Stimulated activated CD4-positive, alpha-beta T cell treated with anti-CD3 and anti-CD28 coated beads, Interleukin-2, amount 100 ng/mL, for 48 hours (primary cell): ENCODE data around the gene ZDHHC14.

Experiments used
- DNase-seq, 2 donors: peaks; one replicate each; pipeline ENCODE4 v3.0.0-alpha.2; 2020

Gene ZDHHC14

DNA sequence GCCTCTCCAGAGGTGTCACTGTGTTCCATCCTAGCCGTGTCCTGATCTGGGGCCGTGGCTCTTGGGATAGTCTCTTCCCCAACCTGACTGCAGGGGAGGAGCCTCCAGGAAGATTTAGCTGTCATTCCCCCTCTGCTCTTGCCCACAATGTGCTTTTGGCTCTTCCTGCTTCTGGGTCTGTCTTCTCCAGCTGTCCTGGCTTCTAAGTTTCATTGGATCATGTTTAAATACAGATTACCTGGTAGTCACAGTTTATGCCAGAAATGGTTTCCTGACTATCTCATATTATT, 139.1 kb downstream of the ZDHHC14 start:
- DNase-seq = no peak

- DNase-seq = no peak
Observed at GRCh38 chr6:157520596-157521361, 139.8 kb downstream of the ZDHHC14 start.

DNA sequence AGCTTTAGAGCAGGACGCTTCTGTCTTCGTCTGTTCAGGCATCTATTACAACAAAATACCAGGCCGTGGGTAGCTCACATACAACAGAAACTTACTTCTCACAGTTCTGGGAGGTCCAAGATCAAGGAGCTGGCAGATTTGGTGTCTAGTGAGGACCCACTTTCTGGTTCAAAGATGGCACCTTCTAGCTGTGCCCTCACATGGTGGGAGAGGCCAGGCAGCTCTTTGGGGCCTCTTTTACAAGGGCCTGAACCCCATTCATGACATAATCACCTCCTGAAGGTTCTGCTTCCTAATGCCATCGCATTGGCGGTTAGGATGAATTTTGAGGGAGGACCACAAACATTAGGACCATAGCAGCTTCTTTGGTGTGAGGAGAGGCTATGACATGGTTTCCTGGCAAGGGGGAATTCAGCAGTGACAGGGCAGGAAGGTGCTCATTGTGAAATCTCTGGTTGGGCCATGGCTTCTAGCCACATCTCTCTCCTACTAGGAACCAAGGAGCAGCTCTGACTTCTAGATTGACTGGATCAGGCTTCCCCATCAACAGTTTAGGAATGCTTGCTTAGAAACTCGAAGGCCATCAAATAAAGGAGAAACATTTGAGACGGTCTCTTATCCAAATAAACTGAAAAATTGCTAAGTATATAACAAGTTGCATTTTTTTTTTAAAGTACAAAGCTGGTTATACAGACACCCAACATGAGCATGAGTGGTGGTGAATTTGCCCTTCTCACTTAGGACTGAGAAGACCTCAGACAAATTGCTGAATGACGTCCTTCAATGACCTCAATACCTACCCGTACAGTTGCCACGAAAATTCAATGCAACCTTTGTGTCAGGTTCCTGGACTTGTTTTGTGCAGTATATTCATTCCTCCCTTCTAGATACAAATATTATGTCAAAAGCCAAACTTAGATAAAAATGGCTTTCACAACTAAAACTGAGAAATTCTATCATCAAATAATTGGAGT, 140.7 kb downstream of the ZDHHC14 start:
- DNase-seq = no peak

GRCh38 chr6:157522472-157522871, 141.5 kb downstream of the ZDHHC14 start:
- no peak for DNase-seq

DNA sequence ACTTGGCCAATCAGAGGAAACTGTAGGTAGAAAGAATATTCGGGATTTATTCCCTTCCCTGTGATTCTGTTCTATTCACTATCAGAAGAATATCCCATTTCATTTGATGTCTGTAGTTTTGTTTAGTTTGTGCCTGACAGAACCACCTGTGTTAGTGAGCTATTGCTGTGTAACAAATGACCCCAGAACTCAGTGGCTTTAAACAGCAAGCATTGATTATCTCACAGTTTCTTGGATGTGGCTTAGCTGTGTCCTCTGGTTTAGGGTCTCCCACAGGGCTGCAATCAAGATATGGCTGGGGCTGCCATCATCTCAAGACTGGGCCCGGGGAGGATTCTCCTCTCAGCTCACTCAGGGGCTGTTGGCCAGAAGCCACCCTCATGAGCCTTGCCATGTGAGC, 143.7 kb downstream of the ZDHHC14 start:
- DNase-seq = no peak

GRCh38 chr6:157525292-157525889, 144.4 kb downstream of the ZDHHC14 start:
- no peak for DNase-seq

- DNase-seq = no peak
Observed at GRCh38 chr6:157525918-157526425, 145.0 kb downstream of the ZDHHC14 start.

DNA sequence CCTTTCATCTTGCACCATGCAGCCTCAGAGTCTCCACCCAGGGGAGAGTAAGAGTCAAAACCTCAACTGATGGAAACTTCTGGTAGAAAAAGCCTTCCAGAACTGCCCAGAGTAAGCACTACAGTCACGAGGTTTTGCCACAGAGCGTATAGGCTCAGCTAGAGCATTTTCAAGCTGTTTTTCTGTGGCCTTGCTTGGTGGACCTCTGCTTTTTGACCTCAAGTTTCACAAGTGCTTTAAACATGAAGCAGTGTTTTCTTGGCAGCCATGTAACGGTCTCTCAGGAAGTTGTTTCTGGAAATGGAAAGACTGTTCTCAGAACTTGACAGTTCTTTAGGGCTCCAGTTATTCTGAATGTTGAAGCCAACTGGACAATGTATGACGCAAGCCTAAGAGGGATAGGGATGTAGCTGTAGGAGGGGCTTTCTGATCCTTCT, 146.5 kb downstream of the ZDHHC14 start:
- no peak for DNase-seq

DNA sequence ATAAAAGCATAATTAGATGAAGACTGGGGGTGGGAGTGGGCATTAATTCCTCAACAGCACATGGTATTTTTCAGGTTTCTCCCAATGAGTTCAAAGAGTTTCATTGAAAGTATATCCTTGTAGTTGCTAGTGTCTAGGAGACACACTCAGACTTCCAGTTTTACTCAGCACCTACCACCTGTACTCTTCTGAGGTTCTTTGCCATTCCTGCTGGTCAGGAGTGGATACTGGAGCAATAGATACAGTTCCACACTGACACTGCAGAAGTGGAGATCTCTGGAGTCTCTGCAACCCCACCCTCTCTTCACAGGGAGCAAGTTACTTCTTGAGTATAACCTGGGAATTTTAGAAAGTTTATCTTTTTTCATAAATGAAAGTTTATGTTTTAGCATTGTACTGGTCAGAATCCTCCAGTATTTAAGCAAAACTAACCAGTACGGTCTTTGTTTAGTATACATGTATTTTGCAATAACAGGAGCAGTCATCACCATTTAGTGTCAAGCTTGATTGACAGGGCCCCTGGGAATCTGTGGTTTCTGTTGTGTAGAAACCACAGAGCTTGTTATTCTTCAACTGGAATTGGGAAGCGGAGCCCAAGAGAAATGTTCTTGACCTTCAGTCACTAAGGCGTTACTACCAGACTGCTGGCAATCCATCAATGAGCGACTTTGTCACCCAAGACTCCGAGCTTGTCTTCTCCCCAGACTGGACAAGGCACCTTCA, 148.1 kb downstream of the ZDHHC14 start:
- no peak for DNase-seq

DNA sequence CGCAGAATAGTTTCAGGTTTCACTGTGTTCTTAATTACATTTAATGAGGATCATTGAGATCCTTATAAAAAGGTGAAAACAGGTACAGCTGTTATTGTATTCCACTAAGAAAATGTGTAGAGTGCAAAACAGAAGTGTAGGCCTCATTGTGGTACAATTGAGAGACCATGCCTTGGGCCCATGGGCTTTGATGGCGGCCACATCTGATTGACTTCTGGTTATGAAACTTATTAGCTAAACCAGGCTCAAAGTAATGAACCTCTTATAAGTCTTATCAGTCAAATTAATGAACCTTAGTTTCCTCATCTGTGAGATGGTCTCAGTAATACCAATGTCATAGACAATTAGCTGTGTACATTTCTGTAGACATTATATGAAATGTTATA, 148.7 kb downstream of the ZDHHC14 start:
- DNase-seq = no peak

GRCh38 chr6:157530126-157530525, 149.1 kb downstream of the ZDHHC14 start:
- DNase-seq = no peak

DNA sequence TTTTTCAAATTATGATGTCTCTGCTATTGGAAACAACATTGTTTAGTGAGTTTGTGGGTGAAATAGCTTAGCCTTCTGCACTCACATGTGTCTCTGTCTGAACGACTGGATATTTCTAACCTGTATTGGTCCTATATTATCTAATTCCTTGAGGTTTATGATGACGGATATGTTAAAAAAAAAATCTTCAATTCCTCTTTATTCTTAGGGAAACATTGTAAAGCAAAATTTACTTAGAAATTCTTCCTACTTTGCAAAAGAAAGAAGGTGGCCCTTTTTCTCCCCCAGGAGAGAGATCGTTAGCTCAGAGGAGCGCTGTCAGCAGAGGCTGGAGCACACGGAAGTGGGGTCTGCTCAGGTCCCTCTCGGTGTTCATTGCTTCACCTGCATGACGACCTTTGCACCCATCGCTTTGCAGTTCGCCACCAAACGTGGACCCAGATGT, 149.8 kb downstream of the ZDHHC14 start:
- DNase-seq = no peak

DNA sequence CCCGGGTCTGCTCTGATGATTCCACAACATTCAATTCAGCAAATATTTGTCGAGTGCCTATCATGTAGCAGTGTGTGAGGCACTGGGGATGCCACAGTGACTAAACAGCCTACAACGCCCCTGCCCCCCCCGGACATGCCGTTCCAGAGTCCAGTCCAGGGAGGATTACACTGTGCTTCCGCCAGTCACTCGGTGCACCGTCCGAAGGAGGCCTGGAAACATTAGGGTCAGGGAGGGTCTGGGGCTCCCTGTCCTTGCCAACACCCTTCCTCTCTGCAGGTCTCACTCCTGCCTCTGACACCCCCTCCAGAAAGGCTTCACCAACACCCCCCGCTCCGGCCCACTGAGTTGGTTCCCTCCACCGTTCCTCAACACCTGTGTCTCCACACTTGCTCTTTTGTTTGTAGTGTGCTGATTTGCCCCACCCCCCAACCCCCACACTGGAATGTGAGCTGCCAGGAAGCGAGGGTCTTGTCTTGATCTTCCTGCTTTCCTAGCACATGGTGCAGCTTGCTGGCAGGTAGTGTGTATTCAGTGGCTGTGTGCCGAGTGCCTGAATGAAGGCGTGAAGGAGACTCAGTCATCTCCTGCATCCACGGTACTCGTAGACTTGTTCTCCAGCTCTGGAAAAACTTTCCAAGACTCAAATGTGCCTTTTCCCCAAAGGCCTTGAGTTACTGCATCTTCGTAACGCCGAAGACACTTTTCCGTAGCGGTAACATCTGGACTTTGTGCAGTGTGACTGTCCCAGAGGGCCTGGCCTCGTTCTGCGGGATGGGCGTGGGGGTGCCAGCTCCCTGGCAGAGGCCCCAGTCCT, 150.4 kb downstream of the ZDHHC14 start:
- no peak for DNase-seq

DNA sequence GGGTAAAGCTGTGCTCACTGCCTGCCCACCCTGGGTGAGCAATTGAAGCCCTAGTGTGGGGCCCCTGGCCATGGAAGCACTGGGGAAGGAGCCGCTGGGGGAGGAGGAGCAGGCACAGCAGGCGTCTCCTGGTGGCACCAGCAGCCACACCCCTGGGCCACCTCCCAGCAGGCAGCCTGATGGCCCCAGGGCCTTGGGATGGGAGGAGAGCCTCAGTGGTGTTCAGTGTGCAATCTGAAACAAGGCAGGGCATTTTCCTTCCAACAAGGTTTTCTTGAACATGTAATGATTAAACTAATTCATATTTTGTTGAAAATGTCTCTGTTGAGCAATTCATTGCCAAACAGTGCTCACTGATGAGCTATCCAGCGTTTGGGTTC, 151.0 kb downstream of the ZDHHC14 start:
- DNase-seq = no peak

DNA sequence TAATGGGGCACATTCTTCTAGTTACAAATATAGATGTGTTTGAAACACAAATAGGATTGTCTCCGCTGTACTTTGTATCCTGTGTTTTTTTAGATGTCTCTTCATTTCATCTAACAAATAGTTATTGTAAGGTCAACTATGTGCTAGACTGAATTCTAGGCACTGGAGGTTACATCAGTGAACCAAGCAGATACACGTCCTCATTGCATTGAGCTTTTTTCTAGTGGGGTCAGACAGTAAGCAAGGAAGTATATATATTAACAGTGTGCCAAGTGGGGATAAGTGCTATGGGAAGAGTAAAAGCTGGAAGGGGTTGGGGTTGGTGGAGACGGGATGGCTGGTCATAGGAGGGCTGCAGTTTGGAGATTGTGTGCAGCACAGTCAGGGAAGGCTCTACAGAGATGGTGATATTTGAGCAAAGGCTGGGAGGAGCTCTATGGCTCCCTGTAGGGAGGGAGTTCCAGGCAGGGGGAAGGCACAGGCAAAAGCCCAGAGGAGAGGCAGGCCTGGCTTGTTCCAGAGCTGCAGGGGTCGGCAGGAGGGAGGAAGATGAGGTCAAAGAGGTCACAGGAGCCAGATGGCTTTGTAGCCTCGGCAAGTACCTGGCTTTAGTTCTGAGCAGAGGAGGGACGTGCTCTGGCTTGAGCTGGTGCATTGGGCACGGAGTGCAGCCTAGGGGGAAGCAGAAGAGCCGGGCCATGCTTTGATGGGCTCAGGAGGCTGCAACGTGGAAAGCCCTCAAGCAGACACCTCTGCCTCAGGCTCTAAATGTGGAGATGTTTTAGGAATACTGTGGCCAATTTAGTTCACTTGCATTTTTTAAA, 152.3 kb downstream of the ZDHHC14 start:
- DNase-seq = no peak

- DNase-seq = no peak
Observed at GRCh38 chr6:157534134-157534871, 153.3 kb downstream of the ZDHHC14 start.

GRCh38 chr6:157534977-157535339, 154.0 kb downstream of the ZDHHC14 start:
- no peak for DNase-seq

- DNase-seq = no peak
Observed at GRCh38 chr6:157535340-157536222, 154.6 kb downstream of the ZDHHC14 start.

GRCh38 chr6:157536223-157536545, 155.2 kb downstream of the ZDHHC14 start:
- DNase-seq = no peak
